ENCODE results near the gene INSYN1. TPM values are rescaled to one million over a fixed set of nuclear protein-coding genes. Genes with fewer than 3 reads are reported as not detected.
"Not testable (repeated sequence)": the region's sequence is repeated elsewhere in the genome, so short reads cannot be mapped to it uniquely, and the experiment has no call there.

Gene INSYN1
- total RNA-seq, 4 donors from 2014 or later = 0.77 to 13.5 (median 6.9) TPM

- Histone ChIP-seq H3K4me3 (no peak overlapping the region), H3K4me1 (peaks cover 0 to 7% of the 10 kb centered on the region in 2 donors), H3K9me3 (no peaks in the 10 kb centered on the region), H3K36me3 (no peaks in the 10 kb centered on the region), H3K27ac (no peak overlapping the region), H3K27me3 (no peaks in the 10 kb centered on the region)
- TF ChIP-seq CTCF (IDR thresholded peaks at IDR 0.05) = no peak
- TF ChIP-seq POLR2A (IDR thresholded peaks at IDR 0.05) = no peak
- intact Hi-C loops (cut with DNase I; ENCODE audit: low total_unique reads) = no loop called here
- DNase-seq = no peak
Measured at GRCh38 chr15:73797366-73798158, 44.4 kb upstream of the INSYN1 start.

GRCh38 chr15:73796331-73796831 lies 43.2 kb upstream of the INSYN1 start:
- DNase-seq = no peak
- Histone ChIP-seq H3K27me3 (no peaks in the 10 kb centered on the region), H3K36me3 (no peaks in the 10 kb centered on the region), H3K4me3 (no peak overlapping the region), H3K9me3 (no peaks in the 10 kb centered on the region), H3K4me1 (peaks cover 0 to 3% of the 10 kb centered on the region in 2 donors), H3K27ac (no peak overlapping the region)
- intact Hi-C loops (cut with DNase I; ENCODE audit: low total_unique reads) = no loop called here
- TF ChIP-seq CTCF (IDR thresholded peaks at IDR 0.05) (no peak), POLR2A (IDR thresholded peaks at IDR 0.05) (no peak)

GRCh38 chr15:73794443-73795133 lies 41.4 kb upstream of the INSYN1 start:
- Histone ChIP-seq H3K36me3 (no peaks in the 10 kb centered on the region), H3K27me3 (no peaks in the 10 kb centered on the region), H3K27ac (no peak overlapping the region), H3K4me3 (no peak overlapping the region), H3K4me1 (no peaks in the 10 kb centered on the region), H3K9me3 (no peaks in the 10 kb centered on the region)
- intact Hi-C loops (cut with DNase I; ENCODE audit: low total_unique reads) = no loop called here
- no peak for TF ChIP-seq CTCF (IDR thresholded peaks at IDR 0.05)
- TF ChIP-seq POLR2A (IDR thresholded peaks at IDR 0.05) = no peak
- no peak for DNase-seq

- intact Hi-C loops (cut with DNase I; ENCODE audit: low total_unique reads) = not testable (repeated sequence)
Measured at GRCh38 chr15:73792899-73793541, 39.9 kb upstream of the INSYN1 start.

GRCh38 chr15:73792415-73792814 lies 39.3 kb upstream of the INSYN1 start:
- TF ChIP-seq CTCF (IDR thresholded peaks at IDR 0.05) (no peak), POLR2A (IDR thresholded peaks at IDR 0.05) (no peak)
- no peak overlapping the region for H3K27ac ChIP-seq

More at GRCh38 chr15:73792899-73793541, 39.9 kb upstream of the INSYN1 start:
- H3K4me1 ChIP-seq, H3K27ac ChIP-seq, H3K4me3 ChIP-seq, H3K27me3 ChIP-seq, H3K9me3 ChIP-seq, H3K36me3 ChIP-seq, DNase-seq: not testable (repeated sequence)

More at GRCh38 chr15:73792415-73792814, 39.3 kb upstream of the INSYN1 start:
- Histone ChIP-seq H3K27me3 (no peaks in the 10 kb centered on the region), H3K9me3 (no peaks in the 10 kb centered on the region), H3K36me3 (no peaks in the 10 kb centered on the region), H3K4me3 (no peak overlapping the region), H3K4me1 (no peaks in the 10 kb centered on the region)
- no peak for DNase-seq
- intact Hi-C loops (cut with DNase I; ENCODE audit: low total_unique reads) = no loop called here

Measured in uterus (tissue), 4 donors.